GM18909 (cell line): Measurements from ENCODE around the gene OBP2A.
"Not testable (repeated sequence)": the region's sequence is repeated elsewhere in the genome, so short reads cannot be mapped to it uniquely, and the experiment has no call there.

Source experiments
- ATAC-seq: cut with Tn5 transposase; IDR thresholded peaks from one replicate; pipeline ENCODE4 v1.9.1; 2021; ENCODE audit warnings: mild to moderate bottlenecking; ENCODE audit not compliant: unreplicated experiment, poor library complexity

The OBP2A gene

DNA sequence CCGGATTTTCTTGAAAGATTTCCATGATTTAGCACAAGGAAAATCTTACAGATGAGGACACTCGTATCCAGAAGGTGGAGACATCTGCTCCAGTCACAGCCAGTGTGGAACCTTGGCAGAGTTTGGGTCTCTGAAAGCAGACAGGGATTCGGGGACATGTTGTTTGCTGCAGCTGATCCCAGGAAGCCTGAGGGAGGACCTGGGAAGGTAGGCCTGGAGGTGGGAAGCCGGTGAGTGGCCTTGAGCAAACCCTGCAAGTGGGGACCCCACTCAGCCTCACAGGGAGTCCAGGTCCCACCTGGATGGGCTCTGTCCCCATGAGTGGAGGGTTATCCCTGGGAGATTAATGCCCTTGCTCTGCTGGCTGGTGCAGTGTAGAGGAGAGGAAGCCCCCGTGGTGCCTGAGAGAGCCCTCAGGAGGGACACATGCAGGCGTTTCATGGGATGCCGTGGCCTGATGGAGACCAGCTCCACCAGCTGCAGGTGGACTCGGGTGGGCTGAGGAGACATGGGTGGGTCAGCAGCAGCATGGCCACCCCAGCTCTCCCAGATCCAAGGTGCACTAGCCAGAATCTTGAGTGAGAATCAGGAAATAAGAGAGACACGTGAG, 37.6 kb upstream of the OBP2A start:
- ATAC-seq, result no peak

DNA sequence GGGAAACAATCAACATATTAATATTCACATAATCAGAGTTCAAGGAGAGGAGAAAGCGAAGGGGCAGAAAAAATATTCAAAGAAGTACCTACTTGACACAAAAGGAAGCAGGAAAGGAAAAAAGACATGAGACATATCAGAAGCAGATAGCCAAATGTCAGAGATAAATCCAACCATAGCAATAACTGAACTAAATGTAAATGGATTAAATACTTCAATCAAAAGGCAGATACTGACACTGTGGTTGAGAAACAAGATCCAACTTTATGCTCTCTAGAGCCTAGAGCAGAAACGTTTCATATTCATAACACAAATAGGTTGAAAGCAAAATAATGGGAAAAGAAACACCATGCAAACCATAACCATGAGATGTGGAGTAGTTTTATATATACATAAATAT, 36.5 kb upstream of the OBP2A start:
- no peak for ATAC-seq

DNA sequence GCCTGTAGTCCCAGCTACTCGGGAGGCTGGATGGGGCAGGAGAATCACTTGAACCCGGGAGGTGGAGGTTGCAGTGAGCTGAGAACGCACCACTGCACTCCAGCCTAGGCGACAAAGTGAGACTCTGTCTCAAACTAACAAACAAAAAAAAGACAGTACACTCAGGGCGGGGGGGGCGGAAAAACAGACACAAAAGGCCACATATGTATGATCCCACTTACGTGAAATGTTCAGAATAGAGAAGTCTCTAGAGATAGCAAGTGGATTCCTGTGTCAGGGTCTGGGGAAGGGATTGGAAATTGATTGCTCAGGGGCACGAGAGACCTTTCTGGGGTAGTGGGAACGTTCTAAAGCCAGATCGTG, 33.7 kb upstream of the OBP2A start:
- no peak for ATAC-seq

DNA sequence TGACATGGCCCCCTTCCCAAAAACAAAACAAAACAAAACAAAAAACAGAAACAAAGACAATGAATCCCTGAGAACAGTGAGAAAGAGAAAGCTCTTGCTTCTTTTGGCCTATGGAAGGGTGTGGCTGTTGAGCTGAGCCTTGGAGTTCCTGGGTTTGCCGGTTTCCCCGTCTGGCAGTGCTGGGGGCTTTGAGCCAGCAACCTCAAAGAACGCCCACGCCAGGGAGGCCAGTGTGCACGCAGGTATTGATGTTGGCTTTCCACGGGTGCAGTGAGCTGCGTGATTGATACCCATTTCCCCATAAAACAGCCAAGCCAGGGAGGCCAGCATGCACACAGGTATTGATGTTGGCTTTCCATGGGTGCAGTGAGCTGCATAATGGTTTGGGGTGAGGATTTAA, 33.0 kb upstream of the OBP2A start:
- no peak for ATAC-seq

DNA sequence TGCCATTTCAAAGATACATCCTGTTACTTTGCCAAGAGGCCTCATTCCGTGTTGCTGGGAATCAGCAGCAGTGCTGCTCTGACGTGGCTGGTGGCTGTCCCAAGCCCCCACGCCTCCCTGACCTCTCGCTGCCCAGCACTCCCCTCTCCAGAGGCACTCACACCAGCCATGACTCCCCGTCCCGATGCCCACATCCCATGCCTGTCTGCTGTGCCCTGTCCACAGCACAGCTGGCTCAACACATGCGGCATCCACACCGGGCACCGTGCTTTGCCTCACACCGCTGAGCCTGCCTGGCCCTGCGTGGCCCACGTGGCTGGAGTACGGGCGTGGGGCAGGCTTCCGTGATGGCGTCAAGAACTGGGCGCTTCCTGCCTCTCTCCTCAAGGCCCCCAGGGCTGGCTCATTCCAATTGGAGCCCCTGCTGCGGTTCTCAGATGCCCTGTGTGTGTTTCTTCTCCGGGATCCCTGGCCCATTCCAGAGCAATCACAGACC, 32.5 kb upstream of the OBP2A start:
- ATAC-seq, result no peak

DNA sequence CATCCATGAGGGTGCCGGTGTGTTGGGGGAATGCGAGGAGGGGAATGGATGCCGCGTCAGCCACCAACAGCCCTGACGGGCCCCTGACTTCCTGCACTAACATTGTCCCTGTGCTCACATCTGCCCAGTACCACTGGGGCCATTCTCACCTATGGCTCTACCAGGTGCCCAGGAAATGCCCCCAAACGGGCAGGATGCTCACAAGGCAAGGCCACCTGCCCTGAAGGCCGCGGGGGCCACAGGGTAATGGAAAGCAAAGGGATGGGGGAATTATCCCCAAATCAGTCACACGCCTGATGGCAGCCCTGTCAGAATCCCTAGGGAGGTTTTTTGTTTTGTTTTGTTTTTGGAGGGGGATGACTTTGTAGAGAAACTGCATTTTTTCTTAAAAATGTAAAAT, 32.0 kb upstream of the OBP2A start:
- not testable (repeated sequence) for ATAC-seq

DNA sequence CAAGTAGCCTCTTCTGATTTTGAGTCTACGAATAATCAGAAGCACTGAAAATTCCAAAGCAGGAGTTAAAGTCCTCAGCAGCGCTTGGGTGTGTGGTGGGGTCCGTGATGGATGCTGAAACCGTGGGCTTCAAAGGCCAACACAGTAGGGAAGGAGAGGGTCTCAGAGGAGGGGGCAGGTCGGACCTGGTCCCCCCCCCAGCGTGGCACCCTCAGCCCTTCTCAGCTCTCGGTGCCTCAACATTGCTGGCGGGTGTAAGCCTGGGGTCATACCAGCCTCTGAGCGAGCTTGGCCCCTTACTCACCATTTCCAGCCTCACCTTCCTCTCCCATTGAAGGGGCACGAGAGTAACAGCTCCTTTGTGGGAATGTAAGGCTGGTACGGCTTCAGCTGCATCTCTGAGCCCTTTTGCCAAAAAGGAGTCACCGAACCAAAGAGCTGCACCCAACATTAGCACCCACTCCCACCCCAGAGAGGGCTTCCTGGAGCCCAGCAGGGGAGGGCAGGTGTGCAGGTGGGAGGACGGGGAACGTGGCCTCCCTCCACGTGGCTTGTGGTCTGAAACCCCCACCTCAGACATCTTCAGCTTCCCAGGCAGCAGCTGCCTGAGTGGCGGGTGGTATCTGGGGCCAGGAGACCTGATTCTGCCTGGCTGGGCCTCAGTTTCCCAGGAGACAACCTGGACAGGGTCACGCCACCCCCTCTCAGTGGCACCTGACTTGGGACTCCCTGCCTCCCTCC, 31.4 kb upstream of the OBP2A start:
- ATAC-seq, result no peak

DNA sequence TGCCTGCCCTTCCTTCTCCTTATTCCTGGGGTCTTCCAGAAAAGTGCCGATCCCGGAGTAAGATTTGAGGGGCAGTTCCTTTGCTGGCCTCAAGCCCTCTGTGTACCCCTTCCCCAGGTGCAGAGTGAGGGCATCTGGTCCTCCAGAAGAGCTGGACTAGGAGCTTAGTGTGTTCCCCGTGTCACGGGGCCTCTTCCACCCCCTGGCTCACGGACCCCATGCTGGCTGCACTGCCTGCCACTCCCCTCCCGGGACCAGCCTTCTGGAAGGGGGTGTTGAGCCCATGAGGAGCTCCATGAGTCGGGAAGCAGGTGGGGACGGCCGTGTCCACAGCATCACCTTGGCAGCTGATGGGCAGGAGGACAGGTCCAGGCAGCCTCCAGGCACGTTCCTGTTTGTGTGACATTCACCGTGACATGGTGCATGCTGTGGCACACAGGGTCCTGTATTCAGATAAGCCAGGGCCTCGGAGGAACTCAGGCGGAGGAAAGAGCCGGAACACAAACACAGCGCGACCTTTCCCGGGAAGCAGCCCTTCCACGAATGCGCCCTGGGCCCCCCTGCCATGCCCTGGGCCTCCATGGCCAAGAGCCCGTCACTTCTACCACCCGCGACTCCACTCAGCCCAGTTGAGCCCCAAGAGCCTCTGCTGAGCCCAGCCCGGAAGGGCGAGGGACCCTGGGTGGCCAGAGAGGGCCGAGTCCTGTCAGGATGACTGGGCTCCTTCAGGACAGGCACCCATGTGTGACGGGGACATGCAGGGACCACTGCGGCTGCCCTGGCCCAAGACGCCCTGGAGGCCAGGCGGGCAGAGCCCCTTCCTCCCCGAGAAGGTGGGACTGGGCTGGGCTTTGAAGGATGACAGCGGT, 30.6 kb upstream of the OBP2A start:
- ATAC-seq, result no peak

DNA sequence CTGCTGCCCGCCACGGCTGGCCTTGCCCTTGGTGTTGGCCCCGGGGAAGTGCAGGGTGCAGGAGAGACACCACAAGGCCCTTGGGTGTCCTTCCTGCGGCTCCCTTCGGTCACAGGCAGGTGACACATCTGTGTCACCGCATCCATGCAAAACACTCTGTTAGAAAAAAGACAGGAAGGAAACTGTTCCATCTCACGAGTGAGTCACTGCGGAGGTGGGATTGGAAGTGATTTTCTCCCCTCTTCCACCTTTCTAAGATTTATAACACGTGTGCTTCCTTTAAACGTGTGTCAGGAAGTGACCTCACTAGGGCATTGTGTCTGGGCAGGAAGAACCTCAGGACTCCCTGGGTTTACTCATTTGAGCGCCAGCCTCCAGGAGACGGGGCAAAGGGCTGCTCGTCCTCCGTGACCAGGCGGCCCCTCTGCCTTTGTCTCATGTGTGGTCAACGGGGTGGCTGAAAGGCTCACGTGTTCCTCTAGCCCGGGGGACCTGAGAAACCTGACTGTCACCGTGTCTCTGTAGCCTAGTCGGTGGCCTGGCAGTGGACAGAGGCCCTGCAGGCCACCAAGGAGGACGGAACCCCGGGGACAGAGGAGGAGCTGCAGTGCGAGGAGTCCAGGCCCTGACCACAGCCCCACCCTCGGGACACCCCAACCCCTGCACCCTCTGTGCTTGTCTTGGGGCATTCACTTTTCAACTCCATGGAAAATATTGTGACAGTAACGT, 29.6 kb upstream of the OBP2A start:
- ATAC-seq, result no peak

DNA sequence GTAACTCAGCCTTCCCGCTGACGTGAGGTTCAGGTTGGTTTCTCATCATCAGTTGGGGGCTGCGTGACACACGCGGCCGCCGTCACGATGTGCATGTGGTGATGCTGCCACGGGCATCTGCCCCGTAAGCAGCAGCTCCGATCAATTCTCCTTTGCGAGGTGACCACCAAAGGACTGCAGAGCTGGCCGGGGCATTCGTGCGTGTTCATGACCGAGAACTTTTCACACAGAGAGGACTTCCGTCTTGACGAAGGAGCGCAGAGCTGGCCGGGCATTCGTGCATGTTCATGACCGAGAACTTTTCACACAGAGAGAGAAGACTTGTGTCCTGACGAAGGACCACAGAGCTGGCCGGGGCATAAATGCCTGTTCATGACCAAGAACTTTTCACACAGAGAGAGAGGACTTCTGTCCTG, 28.5 kb upstream of the OBP2A start:
- no peak for ATAC-seq

DNA sequence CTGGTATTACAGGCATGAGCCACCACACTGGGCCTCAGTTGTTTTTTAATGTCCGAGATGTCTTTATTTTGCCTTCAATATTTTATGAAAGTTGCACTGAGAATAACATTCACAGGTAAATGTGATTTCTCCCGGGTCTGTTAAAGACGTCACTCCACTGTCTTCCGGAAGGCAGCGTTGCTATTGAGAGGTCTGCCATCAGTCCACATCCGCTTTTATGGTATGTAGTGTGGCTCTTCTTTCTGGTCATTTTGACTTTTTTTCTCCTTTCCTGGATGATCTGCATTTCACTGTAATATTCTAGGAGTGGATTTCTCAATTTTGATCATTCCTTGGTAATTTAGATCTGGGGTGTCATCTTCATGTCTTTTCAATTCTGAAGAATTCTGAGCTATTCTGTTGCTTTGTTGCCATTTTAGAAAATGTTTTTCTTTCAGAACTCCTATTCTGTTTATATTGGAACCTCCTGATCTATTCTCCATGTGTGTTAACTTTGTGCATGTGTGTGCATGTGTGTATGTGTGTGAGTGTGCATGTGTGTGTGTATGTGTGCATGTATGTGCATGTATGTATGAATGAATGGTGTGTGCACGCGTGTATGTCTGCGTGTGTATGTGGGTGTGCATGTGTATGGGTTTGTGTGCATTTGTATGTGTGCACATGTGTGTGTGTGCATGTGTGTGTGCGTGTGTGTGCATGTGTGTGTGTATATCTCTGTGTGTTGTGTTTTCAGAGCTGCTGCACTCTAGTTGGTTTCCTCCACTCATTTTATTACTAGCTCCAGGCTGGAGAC, 26.6 kb upstream of the OBP2A start:
- ATAC-seq, result no peak

DNA sequence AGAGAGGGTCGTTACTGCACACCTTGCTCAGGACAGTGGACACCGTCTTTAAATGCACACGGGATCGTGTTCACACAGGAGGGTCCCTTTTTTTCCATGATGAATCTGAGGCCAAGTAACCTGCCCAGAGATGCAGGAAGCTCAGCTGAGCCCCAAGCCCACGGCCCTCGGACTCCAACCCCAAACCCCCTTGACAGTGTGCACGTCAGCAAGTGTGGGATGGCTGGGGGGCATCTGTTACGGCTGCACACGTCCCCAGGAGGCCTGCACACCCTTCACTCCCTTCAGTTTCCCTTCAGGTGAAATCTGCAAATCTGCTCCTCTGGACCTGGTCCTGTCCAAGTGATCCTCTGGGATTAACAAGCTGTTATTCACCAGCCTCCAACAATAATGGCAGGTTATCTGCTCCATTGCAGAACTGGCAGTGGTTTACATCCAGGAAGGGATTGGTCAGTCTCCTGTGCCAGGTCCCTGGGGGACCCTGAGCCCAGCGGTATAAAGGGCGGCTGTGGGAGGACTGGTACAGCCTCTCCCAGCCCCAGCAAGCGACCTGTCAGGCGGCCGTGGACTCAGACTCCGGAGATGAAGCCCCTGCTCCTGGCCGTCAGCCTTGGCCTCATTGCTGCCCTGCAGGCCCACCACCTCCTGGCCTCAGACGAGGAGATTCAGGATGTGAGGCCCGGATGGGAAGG, 24.9 kb upstream of the OBP2A start, which contains the start of gene LCN1:
LCN1 (plus strand) TSS at position 525 of the 692 bp plus-strand sequence; CDS start at position 583, 58 bp downstream.
- ATAC-seq, result no peak

DNA sequence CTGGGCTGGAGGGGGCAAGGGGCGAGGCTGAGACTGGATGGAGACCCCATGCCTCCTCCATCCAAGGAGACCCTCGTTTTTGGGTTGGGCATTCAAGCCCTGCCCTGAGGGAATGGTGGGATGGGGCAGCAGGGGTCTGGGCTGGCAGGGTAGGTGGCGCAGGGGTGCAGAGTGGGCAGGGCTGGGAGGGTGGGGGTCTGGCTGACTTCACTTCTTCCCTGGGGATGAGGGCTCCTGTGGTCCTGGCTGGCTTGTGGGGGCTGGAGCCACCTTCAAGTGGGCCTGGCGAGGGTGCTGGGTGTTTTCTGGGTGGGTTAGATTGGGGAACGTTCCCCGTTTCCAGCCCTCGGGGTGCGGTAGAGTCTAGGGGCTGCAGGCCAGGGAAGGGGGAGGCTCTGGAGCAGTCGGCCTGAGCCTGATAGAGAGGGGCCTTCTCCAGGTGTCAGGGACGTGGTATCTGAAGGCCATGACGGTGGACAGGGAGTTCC, 24.3 kb upstream of the OBP2A start:
- no peak for ATAC-seq

DNA sequence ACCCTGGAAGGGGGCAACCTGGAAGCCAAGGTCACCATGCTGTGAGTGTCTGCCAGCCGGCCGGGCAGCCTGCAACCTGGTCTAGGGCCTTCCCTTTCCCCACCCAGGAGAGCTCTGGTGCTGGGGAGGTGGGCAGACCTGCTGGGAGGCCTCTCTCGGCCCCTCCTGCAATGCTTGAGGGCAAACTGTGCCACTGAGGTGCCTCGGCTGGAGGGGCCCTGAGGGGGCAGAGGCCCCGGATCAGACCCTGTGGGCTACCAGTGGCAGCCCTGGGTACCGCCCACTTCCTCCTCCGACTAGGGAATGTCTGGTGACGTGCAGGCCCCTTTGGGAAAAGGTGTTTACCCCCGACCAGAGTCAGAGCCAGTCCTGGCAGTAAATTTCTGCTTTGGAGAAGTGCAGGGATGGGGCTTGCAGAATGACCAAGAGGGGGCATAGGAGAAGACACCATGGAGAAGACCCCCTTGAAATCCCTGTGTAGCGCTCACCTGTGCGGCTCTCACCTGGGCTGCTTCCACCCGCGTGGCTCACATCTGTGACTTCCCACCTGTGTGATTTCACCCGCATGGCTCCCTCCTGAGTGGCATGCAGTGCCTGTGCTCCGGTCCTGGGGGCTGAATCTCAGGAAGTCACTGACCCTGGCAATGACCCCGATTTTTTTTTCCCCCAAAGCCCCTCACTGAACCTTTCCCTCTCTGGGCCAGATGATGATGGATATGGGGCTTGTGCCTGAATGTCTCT, 23.6 kb upstream of the OBP2A start:
- ATAC-seq, result no peak

DNA sequence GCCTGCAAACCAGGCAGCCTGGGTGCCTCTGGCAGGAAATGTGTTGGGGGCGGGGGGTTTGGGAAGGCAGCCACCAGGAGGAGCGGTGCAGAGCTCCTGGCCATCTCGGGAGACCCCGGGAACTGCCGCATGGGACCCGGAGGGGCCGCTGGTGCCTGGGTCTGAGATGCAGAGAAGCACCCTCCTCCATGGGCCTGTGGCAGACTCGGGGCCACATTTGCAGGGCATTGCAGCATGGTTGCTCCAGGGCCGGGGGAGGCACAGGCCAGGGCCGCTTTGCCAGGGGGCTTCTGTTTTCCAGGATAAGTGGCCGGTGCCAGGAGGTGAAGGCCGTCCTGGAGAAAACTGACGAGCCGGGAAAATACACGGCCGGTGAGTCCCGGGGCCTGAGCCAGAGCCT, 23.0 kb upstream of the OBP2A start:
- no peak for ATAC-seq

DNA sequence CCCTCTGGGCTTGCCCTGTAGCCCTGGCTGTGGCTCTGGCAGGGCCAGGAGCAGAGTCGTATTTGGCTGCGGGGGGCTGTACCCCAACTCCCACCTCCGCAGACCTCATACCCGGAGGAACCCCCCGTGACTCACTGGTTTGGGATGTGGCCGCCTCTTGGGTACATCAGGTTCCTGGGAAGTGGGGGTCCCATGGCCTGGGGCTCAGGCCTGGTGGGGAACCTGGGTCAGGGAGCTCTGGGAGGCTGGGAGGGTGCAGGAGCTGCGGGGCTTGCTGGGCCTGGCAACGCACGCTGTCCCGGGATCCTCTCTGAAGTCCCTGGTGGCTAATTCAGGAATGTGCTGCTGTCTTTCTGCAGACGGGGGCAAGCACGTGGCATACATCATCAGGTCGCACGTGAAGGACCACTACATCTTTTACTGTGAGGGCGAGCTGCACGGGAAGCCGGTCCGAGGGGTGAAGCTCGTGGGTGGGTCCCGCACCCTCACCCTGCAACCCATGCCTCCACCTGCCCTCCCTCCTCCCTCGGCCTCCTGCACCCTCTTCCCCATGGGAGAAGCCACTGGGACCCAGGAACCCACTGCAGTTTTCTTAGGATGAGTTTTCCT, 22.3 kb upstream of the OBP2A start:
- no peak for ATAC-seq

DNA sequence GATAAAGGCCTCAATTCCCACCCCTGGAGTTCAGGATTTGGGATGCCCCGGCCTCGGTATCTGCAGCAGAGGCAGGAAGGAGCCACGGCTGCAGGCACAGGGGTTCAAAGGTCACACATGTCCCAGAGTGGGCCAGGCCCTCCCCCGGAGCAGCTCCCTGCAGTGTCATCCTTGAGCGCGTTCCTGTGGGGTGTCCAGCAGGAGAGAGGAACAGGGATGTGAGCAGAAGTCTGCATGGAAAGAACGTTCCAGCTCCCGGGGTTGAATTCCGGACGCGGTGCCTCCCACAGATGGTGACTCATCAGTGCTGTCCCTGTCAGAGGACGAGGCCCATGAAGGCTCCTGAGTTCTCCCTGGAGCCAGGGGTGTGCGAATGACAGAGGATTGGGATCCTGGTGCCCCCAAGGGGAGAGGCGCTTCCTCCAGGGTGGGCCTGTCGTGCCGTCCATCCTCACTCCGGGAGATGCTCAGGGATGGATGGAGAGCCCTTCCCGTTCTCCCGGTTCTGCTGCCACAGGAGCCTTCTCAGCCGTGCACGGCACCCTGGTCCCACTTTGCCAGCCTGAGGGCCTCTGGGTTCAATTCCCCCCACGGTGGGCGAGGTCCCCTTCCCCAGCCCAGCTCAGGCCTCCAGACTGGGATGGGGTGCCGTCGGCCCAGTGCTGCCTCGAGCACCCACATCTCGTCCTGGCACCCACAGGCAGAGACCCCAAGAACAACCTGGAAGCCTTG, 21.6 kb upstream of the OBP2A start:
- ATAC-seq, result no peak
